Activated effector memory CD4-positive, alpha-beta T cell treated with anti-CD3 and anti-CD28 coated beads, Interleukin-2, amount 50 U/mL, for 16 hours (primary cell): ENCODE data around the gene ZNF334.

Source experiments
- DNase-seq: peaks from one replicate; pipeline ENCODE4 v3.0.0-alpha.2; 2020

ZNF334 gene

DNA sequence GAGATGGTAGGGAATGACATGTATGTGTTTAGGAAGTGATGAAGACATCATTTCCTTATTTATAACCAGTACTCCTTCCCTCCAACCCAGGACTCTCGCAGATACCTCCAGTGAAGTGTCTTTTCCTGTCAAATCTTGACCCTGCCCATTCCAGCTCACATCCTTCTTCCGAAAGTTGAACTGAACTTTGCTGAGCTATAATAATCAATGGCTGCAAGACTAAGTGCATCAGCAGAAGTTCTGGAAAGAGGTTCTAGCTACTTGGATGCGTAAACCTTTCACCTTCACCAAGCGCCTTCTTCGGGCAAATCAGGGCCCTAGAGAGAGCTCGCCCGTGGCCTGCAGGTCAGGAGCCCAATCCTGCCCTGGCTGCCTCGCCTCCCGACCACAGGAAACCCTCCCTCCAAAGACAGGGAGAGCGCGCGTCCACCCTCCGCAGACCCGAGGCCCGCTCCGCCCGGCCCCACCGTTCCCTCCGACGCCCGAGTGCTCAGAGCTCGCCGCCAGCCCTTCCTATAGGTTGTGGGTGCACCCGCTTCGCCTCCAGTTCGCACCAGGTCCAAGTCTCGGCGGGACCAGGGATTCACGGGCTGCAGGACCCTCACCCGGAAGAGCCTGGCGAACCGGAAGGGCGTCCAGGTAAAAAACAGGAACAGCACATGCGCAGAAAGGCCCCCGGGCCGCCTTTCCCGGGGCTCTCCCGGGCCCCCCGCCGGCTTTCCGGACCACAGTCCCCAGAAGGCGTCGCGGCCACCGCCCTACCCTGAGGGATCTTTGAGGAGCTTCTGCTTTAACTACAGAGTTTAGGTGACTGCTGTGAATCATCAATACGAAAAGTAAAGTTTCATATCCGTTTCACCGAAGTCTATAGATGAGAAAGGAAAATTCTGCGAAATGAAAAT, at the start of gene ZNF334:
ZNF334 (minus strand) TSS at position 617 of the 902 bp plus-strand sequence. CDS start 1,457 bp downstream, outside the sequence.
- DNase-seq: peak; percentile 64

DNA sequence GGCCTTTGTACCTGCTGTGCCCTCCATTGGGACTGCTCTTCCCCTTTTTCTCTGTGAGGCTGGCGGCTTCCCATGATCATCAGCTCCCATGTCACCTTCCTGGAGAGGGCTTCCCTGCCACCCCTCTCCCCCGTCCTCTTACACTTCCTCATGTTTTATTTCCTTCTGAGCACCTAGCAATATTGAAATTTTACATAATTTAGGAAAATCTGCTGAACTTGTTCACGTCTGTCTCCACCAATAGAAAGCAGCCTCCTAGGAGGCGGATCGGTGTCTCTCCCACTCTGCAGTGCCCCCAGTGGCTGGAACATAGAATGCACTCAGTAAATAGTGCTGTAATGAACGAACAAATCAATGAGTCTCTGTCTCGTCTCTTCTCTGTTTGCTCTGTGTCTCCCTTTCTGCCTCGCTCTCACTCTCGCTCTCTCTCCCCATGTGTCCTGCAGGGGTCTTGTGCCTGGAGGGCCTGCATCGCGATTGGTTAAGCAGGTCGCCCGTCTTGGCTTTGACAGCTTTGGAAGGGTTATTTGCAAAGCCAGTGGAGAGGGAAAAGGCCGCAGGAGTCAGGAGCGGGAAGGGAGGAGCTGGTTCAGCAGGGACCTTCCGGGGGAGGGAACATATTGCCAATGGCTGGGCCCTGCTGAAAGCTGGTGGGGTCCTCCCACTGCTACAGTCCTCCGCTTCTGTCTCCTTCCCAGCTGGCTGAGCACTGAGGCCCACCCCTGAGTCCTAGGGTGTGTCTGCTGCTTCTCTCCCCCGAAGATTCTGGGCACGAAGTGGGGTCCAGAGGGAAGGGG, 49.2 kb upstream of the ZNF334 start:
- peak; percentile 83 for DNase-seq

DNA sequence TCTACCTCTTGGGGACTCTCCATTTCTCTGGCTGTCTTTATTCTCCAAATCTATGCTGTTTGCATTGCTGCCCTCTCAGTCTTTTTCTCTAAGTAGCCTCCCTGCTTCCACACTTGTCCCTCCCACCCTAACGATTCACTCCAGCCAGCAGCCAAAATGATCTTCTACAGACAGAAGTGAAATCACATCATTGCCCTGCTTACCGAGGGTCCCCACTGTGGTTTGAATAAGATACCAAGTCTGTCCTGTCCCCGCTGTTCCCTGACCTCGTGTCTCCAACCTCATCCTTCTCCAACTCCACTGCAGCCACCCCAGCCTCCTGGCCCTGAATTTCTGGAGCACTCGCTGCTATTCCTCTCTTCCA, 48.6 kb upstream of the ZNF334 start:
- DNase-seq: no peak

DNA sequence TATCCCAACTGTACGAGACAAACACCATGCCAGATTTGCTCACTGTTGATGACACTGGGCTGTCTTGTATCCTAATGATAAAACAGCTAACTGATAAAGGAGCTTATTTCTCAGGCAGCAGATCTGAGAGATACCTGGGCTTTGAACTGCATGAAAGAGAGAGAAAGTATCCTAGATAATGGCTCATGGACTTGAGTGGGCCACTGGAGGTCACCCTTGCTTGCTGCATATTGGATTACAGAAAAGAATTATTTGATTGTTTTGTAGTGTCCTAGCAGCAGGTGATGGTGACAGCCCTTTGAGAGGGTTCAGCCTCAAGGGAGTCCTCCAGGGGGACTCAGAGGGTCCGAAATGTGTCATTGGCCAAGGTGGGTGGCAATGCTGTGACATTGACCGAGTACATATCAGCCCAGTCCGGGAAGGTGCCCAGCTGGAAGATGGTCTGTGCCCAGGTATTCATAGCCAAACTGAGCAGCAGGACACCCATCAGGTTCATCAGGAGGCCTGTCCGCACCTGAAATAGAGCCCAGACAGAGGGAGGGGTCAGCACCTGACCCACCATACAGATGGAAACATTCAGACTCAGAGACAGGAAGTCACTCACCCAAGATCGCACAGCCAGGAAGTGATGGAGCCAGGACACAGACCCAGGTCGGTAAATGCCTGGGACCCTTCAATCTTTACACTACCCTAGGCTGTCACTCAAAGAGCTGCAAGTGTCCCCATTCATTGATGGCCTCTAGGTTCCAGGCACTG, 46.5 kb upstream of the ZNF334 start:
- no peak for DNase-seq

DNA sequence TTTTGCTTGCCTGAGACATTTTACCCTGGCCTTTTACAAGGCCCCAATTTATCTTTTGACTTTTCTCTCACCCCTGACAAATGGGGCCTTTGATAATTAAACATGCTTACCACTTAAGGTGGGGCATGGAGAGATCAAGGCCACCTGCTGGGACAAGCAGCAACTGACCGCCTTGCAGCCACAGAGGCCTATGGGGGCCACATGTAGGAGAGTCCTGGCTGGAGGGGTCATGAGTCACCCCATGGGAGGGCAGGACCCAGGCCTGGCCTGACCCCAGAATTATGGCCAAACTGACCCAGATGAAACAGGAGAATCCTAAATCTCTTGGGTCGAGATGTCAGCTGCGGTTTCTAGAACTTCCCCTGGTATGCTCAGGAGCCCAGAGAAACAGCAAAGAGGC, 45.6 kb upstream of the ZNF334 start:
- no peak for DNase-seq

DNA sequence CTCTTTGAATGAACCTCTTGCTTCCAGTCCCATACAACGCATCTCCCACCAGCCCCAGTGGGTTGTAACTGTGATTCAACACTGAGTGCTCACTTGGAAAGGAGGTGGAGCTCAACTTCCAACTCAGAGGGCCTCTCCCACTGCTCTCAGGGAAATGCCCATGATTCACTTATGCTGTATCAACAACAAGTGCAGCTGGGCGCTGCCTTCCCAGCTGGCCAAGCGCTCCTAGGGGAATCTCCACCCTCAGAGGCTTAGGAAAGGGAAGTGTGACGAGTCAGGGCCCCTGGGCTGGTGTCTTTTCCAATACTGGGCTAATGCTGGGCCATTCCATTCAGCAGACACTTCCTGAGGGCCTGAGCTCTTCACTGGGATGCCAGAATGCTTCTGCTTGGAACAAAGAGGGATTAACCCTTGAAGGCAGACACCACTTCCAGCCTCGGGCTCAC, 45.2 kb upstream of the ZNF334 start:
- peak; percentile 71 for DNase-seq

DNA sequence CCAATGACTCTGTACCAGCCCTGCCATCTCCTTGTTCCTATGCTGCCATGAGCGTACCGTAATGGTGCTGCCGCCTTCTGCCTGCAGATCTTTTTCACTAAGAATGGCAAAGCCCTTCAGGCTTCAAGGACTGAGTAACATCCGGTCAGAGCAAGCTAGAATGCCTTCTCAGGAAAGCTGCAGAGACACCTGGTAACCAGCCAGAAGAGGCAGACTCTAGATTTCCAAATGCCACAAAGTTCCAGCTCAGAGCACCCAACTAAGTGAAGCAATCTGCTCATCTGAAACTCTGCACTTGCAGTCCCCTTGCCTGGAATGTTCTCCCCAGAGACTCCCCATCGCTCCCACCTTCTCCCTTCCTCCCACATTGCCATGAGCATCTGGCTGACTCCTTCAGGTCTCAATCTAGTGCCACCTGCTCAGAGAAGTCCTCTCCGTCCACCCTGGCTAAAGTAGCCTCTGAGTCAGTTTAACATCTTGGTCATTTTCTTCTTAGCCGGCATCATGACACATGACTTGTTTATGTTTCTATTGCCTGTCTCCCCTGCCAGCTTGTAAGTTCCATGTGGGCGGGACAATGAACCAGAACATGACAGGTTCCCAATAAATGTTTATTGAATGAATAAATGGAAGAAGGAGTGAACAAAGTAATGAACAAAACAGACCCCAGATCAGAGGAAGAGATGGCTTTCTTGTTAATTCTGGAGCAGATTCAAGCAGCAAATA, 44.0 kb upstream of the ZNF334 start:
- no peak for DNase-seq

DNA sequence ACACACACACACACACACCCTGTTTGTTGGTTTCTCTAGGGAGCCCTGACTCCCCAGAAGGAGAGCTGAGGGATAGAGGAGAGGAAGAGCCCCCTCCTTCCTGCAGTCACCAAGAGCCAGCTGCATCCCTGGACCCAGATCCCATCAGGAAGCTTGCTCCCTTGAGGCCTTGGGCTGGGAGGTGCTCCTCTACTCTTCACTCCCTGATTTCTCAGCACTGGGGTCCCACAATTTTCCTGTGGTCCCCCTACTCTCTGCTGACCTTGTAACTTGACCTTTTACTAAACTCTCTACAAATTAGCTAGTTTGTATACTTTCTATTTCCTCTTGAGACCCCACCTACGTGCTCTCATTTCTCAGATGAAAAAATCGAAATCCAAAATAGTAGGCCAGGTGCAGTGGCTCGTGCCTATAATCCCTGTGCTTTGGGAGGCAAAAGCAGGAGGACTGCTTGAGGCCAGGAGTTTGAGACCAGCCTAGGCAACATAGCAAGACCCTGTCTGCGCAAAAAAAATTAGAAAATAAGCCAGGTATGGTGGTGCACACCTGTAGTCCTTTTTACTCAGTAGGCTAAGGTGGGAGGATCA, 42.1 kb upstream of the ZNF334 start:
- DNase-seq: no peak

DNA sequence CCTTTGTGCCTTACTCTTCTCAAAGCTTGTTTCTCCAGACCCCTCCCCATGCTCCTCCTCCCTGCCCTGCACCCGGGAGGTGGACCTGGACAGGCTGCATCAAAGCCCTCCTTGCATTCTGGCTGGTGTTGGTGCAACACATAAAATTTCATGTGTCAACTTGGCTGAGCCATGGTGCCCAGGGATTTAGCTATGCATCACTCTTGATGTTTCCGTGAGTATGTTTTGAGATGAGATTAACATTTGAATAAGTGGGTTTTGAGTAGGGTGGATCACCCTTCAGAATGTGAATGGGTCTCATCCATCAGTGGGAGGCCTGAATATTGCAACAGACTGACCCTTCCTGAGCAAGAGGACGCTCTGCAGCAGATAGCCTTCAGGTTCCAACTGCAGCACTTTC, 41.5 kb upstream of the ZNF334 start:
- DNase-seq: no peak

DNA sequence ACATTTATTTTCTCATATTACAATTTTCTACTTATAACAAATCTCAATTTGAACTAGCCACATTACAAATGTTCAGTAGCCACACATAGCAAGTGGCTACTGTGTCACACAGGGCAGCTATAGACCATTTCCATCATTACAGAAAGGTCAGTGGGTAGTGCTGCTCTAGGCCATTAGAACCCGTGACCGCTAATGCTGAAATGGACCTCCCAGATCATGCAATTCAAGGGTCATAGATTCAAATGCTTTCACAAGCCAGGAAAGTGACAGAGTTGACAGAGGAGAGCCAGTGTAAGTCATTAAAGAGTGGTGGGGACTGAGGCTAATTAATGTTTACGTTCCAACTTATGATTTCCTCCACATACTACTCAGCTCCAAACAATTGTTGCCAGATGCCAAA, 40.6 kb upstream of the ZNF334 start:
- DNase-seq: no peak

DNA sequence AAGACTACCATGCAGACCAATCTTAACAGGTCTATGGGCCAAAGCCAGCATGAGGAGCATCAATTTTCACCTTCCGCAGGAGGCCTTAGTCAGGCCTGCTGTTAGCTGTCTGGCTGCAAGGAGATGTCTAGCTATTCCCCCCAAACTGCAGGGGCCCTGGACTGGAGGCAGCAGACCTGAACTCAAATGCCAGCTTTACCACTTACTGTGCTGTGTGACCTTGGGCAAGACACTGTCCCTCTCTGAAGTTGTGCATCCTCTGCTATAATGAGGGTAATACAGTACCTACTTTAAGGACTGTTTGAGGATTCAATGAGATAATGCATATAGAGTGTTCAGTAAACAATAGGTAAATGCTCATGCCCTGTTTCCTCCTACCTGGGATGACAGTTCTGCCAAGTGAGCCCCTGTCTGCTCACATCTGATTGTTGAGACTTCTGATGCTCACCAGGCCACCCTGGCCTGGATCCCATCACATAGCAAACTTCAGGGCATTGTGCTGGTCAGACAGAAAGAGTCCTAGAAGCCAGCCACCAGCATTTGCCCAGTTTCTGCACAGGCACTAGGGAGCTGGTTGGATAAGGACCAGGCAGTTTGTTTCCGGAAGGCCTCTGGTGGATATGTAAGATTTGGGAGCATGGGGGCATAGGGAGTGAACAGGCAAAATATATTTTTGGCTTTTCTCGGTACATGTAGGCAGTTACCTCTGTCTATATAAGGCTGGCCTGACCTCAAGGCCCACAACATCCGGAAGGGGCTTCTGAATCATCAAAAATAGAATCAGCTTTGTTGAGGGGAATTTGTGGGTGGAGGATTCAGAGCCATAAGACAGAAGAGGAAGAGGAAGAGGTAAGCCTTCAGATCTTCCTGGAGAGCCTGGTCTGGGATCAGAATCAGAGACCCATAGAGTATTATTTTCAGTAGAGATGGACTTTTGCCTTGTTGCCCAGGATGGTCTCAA, 39.4 kb upstream of the ZNF334 start:
- DNase-seq: peak; percentile 74

DNA sequence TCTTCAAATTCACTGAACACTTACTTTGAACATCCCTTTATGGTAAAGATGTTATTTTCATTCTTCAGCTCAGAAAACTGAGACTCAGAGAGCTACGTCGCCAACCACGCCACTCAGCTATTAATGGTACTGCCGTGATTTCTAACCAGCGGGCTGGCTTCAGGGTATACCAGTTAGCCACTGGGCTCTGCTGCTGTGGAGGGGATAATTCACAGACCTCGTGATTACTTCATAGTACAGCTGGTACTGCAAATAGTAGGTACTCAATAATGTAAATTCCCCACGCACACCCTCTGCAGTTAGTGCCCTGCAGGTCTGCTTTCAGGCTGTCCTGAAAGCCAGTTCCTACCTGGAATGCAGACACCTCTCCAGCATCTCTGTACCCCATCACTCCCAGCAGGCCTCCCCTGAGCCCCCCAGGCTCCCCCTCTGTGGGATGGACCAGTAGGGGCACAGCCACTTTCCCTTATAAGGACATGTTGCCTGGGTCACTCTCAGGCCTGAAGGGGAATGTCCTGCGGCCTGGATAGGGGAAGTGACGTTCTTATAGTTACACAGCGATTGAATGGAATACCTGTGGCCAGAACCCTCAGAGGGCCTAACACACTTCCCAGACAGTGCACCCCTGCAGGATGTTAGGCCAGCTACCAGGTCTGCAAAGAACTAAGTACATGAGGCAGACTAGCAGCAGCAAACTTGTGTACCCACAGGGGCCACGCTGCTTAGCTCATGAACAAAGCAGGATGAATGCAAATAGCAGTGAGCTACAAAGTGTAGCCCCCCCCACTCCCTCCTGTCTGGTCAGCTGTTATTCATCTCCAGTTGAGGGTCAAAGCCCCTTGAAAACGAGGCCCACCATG, 38.4 kb upstream of the ZNF334 start:
- no peak for DNase-seq

DNA sequence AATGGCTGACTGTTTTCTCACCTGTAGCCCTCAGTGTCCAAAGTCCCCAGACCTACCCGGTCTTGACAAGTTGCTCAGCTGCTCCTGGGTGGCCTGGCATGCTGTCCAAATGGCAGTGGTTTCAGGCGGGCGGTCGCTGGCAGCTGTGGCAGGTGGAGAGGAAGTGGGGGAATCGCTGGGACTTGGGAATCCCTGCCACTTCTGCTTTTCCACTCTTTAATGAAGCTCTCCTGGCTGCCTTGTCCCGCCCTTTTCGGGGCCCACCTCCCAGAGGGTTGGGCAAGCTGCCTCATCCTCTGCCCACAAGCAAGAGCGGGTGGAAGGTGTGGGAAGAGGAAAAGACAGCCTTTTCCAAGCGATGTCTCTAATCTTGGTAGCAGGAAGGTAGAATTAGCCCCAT, 37.1 kb upstream of the ZNF334 start, which contains the start of gene OCSTAMP:
OCSTAMP (minus strand) TSS at position 194 of the 400 bp plus-strand sequence; CDS start at position 100, 94 bp downstream.
- no peak for DNase-seq

DNA sequence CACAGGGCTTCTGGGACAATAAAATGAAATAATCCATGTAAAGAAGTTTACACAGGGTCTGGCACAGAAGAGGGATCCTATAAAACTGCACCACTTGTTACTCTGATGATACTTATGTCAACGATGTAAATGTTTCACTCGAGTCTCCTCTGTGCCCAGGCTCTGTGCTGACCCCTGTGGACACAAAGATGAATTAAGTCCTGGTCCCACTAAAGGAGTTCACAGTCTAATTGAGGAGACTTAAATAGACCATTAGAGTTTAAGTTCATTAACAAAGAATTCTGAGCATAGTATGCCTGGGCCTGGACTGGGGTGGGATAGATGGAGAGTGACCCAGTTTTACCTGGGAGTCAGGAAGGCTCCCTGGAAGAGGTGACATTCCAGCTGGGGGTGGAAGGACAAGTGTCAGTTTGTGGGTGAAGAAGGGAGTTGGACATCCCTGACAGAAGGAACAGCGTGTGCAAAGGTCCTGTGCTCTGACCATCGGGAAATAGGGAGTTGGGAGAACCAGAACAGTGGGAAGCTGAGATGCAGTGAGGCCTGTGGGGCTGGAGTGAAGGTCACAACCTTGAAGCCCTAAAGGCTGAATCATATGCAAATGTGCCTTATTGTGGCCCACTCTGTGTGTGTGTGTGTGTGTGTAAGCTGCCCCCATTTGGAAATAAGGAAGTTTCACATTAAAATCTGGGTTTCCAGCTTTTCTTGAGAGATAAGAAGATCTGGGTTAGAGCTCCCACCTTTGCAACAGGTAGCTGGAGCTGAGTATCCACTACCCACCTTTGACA, 36.0 kb upstream of the ZNF334 start:
- DNase-seq: no peak

DNA sequence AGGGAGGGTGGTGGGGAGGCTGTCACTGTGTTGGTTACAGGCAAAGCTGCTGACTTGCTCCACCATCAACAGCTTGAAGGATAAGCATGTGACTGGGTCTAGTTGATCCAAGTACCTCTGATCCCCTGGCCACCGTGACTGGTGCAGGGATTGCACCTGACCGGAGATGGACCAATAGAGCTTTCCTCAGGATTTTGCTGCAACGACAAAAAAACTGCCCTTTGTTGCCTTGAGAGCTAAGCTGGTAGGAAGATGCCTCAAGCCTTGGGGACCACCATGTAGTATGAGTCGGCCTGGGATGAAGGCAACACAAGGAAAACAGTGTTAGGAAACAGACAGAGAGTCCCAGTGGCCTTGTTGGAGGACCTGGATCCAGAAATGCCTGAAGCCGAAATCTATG, 35.3 kb upstream of the ZNF334 start:
- no peak for DNase-seq

DNA sequence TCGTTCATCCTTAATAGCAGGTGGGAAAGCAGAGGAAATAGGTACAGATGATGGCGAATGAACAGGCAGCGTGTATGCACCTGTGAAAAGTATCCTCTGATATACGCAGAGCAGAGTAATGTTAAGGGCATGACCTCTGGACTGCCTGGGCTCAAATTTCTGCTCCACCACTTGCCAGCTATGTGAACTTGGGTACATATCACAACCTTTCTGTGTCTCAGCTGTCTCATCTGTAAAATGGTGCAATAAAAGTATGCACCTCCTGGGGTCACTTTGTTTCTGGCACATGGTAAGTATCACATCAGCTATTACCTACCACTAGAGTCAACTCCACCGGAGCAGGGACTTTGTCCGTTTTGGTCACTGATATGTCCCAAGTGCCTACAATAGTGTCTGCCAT, 34.6 kb upstream of the ZNF334 start:
- DNase-seq: no peak

DNA sequence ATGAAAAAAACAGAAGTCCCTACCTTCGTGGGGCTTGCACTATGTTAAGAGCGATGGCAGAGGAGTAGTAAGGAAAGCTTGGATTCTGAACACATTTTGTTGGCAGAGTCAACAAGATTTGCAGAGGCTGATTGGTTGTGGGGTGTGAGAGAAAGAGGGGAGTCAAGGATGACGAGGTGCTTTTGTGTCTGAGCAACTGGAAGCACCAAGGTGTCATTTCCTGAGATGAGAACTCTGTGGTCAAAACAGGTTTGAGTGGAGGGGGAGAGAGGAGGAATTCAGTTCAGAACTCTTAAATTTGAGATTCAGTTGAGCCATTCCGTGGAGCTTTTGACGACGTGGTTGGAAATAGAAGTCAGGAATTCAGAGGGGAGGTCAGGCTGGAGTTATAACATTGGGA, 33.6 kb upstream of the ZNF334 start:
- DNase-seq: no peak

DNA sequence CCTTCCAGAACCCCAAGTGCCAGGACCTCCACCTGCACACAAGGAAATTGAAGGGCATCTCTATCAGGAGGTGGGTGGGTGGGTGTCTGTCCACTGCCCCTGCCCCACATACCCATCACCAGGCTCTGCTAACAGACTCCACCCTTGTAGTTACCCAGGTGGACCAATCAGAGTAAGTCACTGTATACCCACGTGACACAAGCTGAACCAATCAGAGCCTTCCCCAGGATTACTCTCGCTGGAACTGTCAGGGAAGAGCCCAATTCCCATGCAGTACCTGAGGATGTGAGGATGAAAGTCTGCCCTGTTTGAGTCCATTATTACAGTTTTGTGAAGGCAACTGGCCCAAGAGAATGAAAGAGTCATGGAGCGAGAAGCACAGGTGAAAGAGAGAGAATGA, 32.9 kb upstream of the ZNF334 start:
- DNase-seq: no peak

DNA sequence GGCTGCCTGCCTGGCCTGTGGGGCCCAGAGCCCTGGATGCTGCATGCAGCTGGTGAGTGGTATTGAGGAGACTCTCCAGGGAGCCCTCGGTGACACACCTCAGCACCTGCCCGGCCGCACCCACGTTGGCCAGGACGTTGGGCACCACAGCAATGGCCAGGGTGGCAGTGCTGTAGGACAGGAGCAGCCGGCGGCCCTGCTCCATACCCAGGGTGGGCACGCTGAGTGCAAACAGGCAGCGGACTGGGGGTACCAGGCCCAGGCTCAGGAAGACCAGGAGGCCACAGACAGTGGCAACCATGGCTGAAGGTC, 32.4 kb upstream of the ZNF334 start:
- no peak for DNase-seq
